Esophagus squamous epithelium (tissue), 4 donors: ENCODE results near the gene MBD3.

Source experiments
- CTCF ChIP-seq, 6 experiments: fragments of 450-650 bp in 4 of 6; fragments of 200-600 bp in 2 of 6; sonication (generic) in 2 of 6; IDR thresholded peaks; one replicate each; pipeline ENCODE4 v1.5.1; 2016 to 2019; ENCODE audit warnings: antibody characterized with exemption in 6 of 6, mild to moderate bottlenecking in 4 of 6, moderate library complexity in 4 of 6
- POLR2A ChIP-seq, 4 donors: fragments of 450-650 bp; IDR thresholded peaks; one replicate each; pipeline ENCODE4 v1.6.1; 2017; ENCODE audit warnings: antibody characterized with exemption in 4 of 4, mild to moderate bottlenecking in 4 of 4, moderate library complexity in 3 of 4

- TF ChIP-seq CTCF (IDR thresholded peaks at IDR 0.05) (no peak), POLR2A (IDR thresholded peaks at IDR 0.05) (no peak)
Measured at GRCh38 chr19:1621021-1621420, 28.4 kb upstream of the MBD3 start.
